ENCODE results near the gene SRGAP2B.
"Not testable (repeated sequence)": the region's sequence is repeated elsewhere in the genome, so short reads cannot be mapped to it uniquely, and the experiment has no call there.

DNA sequence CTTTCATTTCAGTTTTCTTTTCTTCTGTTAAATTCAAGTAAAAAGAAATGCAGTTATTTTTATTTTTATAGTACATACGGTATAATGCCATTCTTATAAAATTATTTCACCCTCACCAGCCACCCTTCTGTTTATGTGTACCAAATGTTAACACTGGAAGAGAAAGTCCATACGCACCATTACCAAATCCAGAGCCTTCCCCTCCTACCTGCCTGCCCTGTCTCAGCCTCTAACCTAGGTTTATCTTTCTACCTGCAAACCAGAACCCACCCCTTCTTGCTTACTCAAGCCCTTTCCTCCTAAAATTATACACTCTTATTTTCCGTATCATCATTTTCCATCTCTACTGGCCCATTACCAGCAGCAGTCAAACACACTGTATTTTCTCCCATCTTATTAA, 84.5 kb downstream of the SRGAP2B start:
- TF ChIP-seq CTCF (conservative IDR thresholded peaks at IDR 0.05; ENCODE audit: low read depth, low read length); CEBPB (IDR thresholded peaks at IDR 0.05; ENCODE audit: low read depth, low read length); FOS (IDR thresholded peaks at IDR 0.05; ENCODE audit: low read depth, low read length); SMC3 (IDR thresholded peaks at IDR 0.05; ENCODE audit: low read depth, low read length); RAD21 (IDR thresholded peaks at IDR 0.05; ENCODE audit: low read length); POLR2A (IDR thresholded peaks at IDR 0.05; ENCODE audit: low read depth, low read length); NFE2L2 (IDR thresholded peaks at IDR 0.05; ENCODE audit: low read depth, low read length): not testable (repeated sequence)
- TF ChIP-seq, protein P1, sequence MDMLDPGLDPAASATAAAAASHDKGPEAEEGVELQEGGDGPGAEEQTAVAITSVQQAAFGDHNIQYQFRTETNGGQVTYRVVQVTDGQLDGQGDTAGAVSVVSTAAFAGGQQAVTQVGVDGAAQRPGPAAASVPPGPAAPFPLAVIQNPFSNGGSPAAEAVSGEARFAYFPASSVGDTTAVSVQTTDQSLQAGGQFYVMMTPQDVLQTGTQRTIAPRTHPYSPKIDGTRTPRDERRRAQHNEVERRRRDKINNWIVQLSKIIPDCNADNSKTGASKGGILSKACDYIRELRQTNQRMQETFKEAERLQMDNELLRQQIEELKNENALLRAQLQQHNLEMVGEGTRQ (IDR thresholded peaks at IDR 0.05; ENCODE audit: low read depth, low read length): not testable (repeated sequence)
